ENCODE results near the gene TAMALIN.

DNA sequence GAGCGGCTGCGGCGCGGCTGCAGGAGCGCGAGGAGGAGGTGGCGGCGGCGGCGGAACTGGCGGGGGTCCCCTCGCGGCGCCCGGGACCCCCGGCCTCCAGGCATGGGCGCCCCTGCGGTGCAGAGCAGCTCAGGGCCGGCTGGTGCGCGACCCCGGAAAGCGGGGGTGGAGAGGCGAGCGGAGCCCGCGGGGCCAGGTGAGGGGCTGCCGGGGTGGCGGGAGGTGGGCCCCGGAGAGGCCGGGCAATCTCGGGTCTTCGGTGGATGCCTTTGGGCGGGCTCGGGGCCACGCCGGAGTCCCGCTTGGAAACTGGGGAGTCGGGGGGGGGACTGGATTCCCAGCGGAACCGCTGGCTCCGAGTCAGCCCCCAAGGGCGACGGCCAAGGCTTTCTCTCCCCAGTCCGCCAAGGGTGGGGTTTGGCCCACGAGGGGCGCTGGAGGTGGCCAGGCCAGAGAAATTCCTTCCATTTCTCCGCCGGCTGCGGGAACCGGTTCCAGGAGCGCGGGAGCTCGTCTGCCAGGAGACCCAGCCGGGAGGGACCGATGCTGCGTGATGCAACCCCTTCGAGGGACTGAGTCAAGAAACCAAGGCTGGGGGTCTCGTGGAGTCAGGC is 30.6 kb downstream of the TAMALIN start:
- no peak for TF ChIP-seq EZH2 (IDR thresholded peaks at IDR 0.05)
- no peak for TF ChIP-seq POLR2AphosphoS5 (IDR thresholded peaks at IDR 0.05; ENCODE audit: borderline replicate concordance, low read depth, low read length)
